NCI-H526 treated with DMSO at 0.1 percent for 48 hours (cell line): ENCODE measurements around the gene CYB561A3.

Experiments
- DNase-seq: peaks from one replicate; lab custom pipeline; 2025; lab: John Stamatoyannopoulos, UW

Gene CYB561A3

DNA sequence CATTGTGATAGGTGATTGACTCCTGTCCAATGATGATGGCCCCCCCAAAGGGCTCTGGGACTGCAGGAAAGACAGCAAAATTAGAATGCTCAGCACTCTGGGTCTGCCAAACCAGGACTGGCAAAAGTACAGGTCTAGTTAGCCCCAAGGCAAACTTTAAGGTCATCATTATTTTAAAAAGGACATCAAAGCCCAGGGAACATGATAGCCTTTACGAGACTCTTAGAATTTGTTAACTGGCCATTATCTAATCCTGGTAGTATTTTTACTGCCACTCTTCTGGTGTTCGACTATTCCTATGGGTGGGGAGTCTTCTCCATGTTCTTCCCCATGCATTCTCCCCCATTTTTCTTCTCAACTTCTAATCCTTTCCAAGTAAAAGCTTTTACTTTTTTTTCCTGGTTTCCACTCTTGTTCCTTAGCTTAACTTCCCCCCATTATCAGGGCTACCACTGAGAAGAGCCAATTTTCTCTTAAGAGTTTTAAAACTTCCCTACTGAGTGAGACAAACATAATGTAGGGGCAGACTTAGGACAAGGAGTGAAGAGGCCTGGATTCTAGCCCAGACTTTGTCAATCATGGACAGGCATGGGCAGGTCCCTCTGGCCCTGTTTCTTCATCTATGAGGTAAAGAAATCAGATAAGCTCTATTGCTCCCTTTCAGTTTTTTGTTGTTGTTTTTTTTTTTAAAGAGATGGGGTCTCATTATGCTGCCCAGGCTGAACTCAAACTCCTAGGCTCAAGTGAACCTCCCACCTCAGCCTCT is 35.9 kb downstream of the CYB561A3 start:
- DNase-seq, result no peak

DNA sequence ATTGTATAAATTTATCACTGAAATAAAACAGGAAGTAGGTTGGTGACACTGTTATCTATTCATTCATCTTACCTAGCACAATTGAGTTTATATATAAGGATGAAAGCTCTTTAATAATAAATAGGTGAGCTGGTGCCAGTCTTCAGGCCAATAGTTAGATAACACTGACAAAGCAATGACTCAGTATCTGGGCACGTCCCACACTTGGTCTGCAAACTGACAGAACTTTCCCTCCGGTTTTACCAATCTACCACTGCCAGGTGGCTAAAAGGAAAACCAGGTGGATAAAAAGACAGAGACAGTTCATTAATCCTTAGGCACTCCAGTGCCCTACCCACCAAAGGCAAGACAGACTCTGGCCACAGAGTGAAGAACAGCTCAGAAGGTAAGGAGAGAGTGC is 46.4 kb downstream of the CYB561A3 start:
- no peak for DNase-seq

DNA sequence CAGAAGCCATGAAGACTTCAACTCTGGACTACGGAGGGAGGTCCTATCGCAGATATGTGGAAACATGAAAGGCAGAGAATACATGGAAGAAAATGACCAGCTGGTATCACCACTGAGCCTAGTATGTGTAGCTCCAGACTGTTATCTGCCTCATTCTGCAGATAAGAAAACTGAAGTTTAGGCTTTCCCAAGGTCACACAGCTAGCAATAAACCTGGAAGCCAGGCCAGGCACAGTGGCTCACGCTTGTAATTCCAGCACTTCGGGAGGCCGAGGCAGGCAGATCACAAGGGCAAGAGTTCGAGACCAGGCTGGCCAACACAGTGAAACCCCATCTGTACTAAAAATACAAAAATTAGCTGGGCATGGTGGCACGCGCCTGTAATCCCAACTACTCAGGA is 50.9 kb downstream of the CYB561A3 start:
- DNase-seq, result no peak

DNA sequence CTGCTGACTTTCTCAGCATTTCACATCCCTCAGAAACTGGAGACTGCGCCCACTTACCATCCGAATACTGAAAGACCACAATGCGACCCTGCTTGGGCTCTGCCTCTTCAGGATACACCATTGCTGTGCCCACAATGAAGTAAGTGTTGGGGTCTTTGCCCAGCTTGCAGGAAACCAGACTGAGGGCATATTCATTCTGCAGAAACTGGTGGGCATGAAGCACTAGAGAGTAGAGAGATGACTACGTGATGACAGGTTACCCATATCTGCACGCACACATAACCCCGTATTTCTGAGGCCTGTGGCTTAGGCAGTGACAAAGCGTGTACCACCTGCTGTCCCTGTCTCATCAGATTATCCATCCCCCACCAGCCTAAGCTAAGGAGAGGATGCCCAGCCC is 51.9 kb downstream of the CYB561A3 start:
- no peak for DNase-seq

DNA sequence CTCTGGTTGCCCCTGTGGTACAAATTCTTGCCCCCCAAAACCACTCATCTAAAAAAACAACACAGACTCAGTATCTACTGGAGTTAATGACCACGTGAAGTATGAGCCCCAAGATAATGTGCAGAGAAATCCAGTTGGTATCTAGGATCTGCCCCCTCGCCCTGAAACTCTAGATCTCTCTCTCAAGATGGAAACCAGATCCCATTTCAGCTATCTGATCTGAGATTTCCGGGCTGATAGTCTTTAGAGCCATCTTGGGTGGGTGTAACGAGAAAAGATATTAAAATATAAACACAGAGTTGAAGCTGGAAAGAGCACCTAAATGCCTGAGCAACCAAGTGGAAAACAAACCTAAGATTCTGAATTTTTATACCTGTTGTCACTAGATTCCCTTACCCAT is 52.5 kb downstream of the CYB561A3 start:
- DNase-seq, result no peak

DNA sequence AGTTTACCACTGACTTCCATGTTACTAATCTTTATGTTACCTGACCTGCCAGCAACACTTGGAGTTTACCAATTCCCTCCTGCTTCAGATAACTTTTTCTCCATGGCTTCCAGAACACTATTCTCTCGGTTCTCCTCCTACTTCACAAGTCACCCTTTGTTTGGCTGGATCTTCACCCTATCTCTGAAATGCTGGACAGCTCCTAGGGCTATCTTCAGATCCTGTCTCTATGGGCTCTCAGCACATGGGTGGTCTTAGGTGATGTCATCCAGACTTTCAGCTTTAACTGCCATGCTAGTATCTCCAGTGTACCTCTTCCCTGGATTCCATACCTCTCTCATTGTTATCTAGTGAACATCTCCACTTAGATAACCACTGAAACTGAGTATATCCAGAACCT is 54.3 kb downstream of the CYB561A3 start:
- no peak for DNase-seq

DNA sequence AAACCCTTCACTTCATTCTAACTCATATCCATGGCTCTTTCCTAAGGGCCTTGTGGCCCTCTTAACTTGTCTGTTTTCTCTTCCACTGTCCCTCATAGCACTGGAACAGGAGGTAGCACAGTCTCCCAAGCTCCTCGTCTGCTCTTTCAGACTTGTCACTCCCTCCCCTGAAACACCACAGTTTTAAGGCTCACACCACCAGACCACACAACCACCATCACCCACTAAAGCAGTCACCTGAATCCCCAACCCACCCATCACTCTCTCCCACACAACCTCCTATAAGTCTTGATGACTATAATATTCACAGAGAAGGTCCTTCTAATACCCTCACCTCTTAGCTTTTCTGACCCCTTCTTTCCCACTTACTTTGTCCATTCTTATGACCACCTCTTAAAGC is 55.5 kb downstream of the CYB561A3 start:
- DNase-seq, result no peak

DNA sequence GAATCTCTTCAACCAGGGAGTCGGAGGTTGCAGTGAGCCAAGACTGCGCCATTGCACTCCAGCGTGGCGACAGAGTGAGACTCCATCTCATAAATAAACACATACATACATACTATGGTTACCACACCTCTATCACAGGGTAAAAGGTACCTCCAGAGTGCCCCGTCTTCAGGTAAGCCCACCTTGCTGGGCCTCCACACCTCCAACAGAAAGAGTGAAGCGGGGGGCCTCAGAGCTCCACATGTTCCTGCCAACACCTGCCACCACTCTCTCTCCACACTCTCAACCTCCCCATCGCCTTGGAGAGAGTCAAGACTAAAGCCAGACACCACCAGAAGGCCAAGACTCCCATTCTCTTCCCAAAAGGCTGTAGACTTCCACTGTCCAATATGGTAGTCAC is 56.3 kb downstream of the CYB561A3 start:
- no peak for DNase-seq

DNA sequence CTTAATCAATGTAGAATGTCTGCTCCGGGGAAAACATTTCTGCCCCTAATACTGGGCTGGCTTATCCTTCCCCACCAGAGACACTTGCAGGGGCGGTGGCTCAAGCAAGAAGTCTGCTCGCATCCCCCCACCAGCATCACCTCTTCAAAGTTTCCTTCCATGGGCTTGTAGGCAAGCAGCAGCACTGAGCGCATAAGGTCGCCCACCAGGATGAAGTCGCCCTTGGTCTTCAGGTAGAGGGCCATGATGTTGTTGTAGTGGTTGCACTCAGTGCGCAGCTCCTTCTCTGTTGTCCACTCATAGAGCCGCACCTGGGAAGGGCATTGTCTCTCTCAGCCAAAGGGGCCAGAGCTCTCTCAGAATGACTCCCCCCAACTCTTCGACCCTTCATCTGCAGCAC is 58.0 kb downstream of the CYB561A3 start:
- no peak for DNase-seq

DNA sequence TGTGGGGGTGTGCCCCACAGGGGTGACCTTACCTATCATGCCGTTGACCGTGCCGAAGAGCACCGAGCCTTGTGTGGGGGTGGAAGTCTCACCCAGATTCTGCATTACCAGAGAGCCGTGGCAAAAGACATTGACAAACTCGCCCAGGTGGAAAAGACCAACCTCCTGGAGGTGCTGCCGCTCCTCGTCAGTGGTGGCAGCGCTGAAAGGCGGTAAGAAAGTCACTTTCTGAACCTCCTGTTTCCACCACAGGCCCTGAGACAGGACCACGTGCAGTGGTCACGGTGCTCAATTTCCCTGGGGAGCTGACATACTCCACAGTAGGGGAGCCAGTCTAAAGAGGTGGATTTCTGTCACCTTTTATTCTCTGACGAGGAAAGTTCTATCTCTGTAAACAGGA is 59.1 kb downstream of the CYB561A3 start:
- DNase-seq, result no peak
